ENCODE results near the gene MATN1. TPM values are rescaled to one million over a fixed set of nuclear protein-coding genes. Genes with fewer than 3 reads are reported as not detected.

The MATN1 gene
- total and polyA plus RNA-seq, 5 donors from 2014 or later: 1.9 TPM; not detected in 4

Other genes with a start within 250 kb of the MATN1 start
- gene LAPTM5, start 34.2 kb upstream of the MATN1 start, total RNA-seq: 589 TPM
- 100 to 1,000 TPM; 552 to 687 (median 620) TPM for gene LAPTM5, start 34.2 kb upstream of the MATN1 start, polyA plus RNA-seq
- gene SDC3, start 185.2 kb upstream of the MATN1 start, total RNA-seq: 0.12 TPM
- not detected for gene SDC3, start 185.2 kb upstream of the MATN1 start, polyA plus RNA-seq